Gastrocnemius medialis (tissue), 4 donors: ENCODE measurements around the gene STX1A.

Source experiments
- CTCF ChIP-seq, 5 experiments: fragments of 450-650 bp in 3 of 5; fragments of 200-600 bp in 2 of 5; sonication (generic) in 2 of 5; IDR thresholded peaks in 4 of 5; conservative IDR thresholded peaks in 1 of 5; 1 replicate in 4 of 5; 2 replicates in 1 of 5; pipeline ENCODE4 v1.5.1; 2016 to 2019; ENCODE audit warnings: antibody characterized with exemption in 5 of 5, mild to moderate bottlenecking in 3 of 5, moderate library complexity in 3 of 5
- POLR2A ChIP-seq, 2 donors: fragments of 450-650 bp; IDR thresholded peaks; one replicate each; pipeline ENCODE4 v1.6.1; 2017; ENCODE audit warnings: antibody characterized with exemption in 2 of 2, mild to moderate bottlenecking in 2 of 2, moderate library complexity in 2 of 2

DNA sequence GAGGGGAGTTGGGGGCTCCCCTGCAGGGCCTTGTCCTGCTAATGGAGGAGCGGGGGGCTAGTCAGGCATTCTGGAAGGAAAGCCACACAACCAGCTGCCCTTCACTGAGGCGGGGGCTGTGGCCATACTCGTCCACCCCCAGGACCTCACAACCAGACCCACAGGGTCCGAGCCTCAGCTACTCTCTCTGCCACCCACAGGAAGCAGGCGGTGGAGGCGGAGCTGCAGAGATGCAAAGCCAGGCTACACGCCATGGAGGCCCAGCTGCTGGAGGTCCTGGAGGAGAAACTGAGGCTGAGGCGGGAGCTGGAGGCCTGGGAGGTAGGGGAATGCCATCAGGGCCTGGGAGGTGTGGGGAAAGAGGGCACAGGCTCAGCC lies 16.0 kb upstream of the STX1A start:
- no peak for TF ChIP-seq POLR2A (IDR thresholded peaks at IDR 0.05)
- no peak for TF ChIP-seq CTCF (IDR thresholded peaks at IDR 0.05 in 4 of 5, conservative IDR thresholded peaks at IDR 0.05 in 1 of 5)
